Progenitor cell of endocrine pancreas (in vitro differentiated cells): Measurements from ENCODE around the gene RASSF10. TPM values are rescaled to one million over a fixed set of nuclear protein-coding genes. Genes with fewer than 3 reads are reported as not detected.

Experiments used
- DNase-seq: peaks from one replicate; pipeline ENCODE4 v3.0.0; 2021; ENCODE audit warnings: low spot score; ENCODE audit not compliant: unreplicated experiment
- H3K27ac Mint-ChIP-seq: 2 replicates; pipeline ENCODE4 v1.8.0; 2021; ENCODE audit warnings: mild to moderate bottlenecking, moderate library complexity, mixed read lengths
- H3K27me3 Mint-ChIP-seq: 2 replicates; pipeline ENCODE4 v1.8.0; 2021; ENCODE audit warnings: mixed read lengths
- H3K36me3 Mint-ChIP-seq: 2 replicates; pipeline ENCODE4 v1.8.0; 2022; ENCODE audit warnings: mixed read lengths; ENCODE audit not compliant: insufficient read depth
- H3K4me1 Mint-ChIP-seq: 2 replicates; pipeline ENCODE4 v1.8.0; 2021; ENCODE audit warnings: low read depth, mixed read lengths
- H3K4me3 Mint-ChIP-seq: 2 replicates; pipeline ENCODE4 v1.8.0; 2021; ENCODE audit warnings: low read depth, mild to moderate bottlenecking, moderate library complexity, mixed read lengths
- H3K9me3 Mint-ChIP-seq: 2 replicates; pipeline ENCODE4 v1.8.0; 2021; ENCODE audit warnings: low read depth, mixed read lengths
- total RNA-seq: library from RNA; stranded (reverse); gene quantifications from 2 replicates; pipeline ENCODE4 v1.2.1, GENCODE V29; 2021
- TF ChIP-seq, protein P1 (sequence below): fragments of 200-600 bp; sonication (generic); IDR thresholded peaks from one replicate; pipeline ENCODE4 v1.5.0; 2021; ENCODE audit warnings: antibody characterized with exemption, mild to moderate bottlenecking; ENCODE audit not compliant: unreplicated experiment

RASSF10 gene
- total RNA-seq, 1 donor from 2014 or later = 24.4 TPM

DNA sequence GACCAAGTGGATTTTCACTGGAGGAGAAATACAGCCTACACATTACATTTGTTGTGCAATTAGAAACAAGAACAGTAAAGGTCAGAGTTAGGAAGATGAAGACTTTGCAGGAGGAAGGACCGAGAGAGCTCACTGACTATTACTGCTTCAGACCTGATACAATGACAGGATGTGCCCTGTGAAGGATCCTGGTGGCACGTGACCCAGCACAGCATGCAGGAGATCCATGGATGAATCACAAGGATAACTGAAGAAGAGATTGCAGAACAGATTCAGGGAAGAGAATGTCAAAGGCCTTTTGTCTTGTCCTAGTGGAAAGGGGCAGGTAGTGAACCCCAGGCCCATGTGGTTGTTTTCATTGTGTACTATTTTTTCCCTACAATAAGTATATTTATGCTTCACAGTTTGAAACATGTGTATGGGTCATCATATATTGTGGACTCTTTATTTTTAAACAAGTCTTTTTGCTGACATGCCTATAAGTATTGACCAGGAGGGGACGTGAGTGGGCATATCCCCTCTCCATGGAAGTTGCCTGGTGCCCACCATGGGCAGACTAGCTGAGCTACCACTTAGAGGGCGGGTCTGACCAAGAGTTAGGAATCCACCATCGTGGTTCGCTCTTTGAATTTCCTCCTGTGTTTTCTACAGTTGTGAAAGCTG, 44.3 kb downstream of the RASSF10 start:
- DNase-seq = no peak

DNA sequence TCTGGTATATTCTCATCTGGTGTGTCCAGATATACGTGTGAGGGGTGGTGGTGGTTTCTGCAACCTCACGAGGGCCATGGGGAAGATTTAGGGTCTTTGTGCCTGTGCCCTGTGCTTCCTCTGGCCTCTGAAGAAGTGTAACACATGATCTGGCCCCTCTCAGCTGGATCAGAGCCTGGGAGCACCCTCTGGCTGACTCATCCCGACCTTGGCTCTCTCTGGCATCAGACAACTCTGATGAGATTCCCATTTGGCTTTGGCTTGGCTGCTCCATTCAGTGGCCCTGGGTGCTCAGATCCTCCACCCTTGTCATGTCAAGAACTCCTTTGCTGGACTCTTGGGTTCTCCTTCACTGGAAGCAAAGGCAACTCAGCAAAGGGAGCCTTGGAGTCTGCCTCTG, 45.2 kb downstream of the RASSF10 start:
- DNase-seq = no peak
- H3K27me3 Mint-ChIP-seq = no peaks in the 10 kb centered on the region
- no peak overlapping the region for H3K4me3 Mint-ChIP-seq
- H3K36me3 Mint-ChIP-seq = no peaks in the 10 kb centered on the region
- H3K27ac Mint-ChIP-seq = no peak overlapping the region
- peaks cover 7% of the 10 kb centered on the region for H3K4me1 Mint-ChIP-seq
- peaks cover 8% of the 10 kb centered on the region for H3K9me3 Mint-ChIP-seq
- TF ChIP-seq, protein P1, sequence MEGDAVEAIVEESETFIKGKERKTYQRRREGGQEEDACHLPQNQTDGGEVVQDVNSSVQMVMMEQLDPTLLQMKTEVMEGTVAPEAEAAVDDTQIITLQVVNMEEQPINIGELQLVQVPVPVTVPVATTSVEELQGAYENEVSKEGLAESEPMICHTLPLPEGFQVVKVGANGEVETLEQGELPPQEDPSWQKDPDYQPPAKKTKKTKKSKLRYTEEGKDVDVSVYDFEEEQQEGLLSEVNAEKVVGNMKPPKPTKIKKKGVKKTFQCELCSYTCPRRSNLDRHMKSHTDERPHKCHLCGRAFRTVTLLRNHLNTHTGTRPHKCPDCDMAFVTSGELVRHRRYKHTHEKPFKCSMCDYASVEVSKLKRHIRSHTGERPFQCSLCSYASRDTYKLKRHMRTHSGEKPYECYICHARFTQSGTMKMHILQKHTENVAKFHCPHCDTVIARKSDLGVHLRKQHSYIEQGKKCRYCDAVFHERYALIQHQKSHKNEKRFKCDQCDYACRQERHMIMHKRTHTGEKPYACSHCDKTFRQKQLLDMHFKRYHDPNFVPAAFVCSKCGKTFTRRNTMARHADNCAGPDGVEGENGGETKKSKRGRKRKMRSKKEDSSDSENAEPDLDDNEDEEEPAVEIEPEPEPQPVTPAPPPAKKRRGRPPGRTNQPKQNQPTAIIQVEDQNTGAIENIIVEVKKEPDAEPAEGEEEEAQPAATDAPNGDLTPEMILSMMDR = no peak

More for the DNA sequence above, 44.3 kb downstream of the RASSF10 start:
- Mint-ChIP-seq H3K27me3 (no peaks in the 10 kb centered on the region), H3K4me3 (no peak overlapping the region), H3K4me1 (peaks cover 7% of the 10 kb centered on the region), H3K27ac (no peak overlapping the region), H3K36me3 (no peaks in the 10 kb centered on the region), H3K9me3 (peaks cover 8% of the 10 kb centered on the region)
- TF ChIP-seq, protein P1 = no peak

- H3K4me1 Mint-ChIP-seq = peaks cover 7% of the 10 kb centered on the region
- H3K27ac Mint-ChIP-seq = no peak overlapping the region
- H3K27me3 Mint-ChIP-seq = no peaks in the 10 kb centered on the region
- peaks cover 1% of the 10 kb centered on the region for H3K9me3 Mint-ChIP-seq
- TF ChIP-seq, protein P1 = no peak
- no peak overlapping the region for H3K4me3 Mint-ChIP-seq
- H3K36me3 Mint-ChIP-seq = no peaks in the 10 kb centered on the region
- no peak for DNase-seq
These were observed 46.1 kb downstream of the RASSF10 start for GRCh38 chr11:13055200-13055599.

DNA sequence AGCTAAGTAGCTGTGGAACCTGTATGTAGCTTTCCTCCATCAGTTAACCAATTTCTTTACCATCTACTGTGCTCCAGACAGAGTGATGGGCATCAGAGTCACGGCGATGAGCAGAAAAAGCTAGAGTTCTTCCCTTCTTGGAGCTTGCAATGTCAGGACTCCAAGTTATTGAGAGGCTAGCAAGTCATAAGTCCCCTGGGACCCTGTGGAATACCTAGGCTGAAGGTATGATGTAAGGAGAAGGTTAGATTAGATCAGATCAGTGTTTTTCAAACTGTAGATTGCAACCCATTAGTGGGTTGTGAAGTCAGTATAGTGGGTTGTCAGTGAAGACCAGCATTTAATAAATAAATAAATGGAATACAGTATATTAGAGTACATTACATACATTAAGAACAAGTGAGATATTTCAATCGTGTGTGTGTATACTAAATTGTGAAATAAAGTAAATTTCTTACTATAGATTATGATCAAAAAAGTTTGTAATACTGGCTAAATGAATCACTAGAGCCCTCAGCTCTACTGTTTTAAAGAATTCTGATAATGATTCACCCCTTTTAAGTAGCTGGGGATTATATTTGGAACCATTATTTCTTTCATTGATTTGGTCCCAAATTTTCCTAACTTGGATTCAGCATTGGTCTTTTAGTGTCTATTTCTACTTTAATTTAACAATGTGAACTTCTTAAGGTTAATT, 52.3 kb downstream of the RASSF10 start:
- H3K27ac Mint-ChIP-seq = no peak overlapping the region
- H3K9me3 Mint-ChIP-seq = peaks cover 3% of the 10 kb centered on the region
- peaks cover 9% of the 10 kb centered on the region for H3K4me1 Mint-ChIP-seq
- peaks cover 4% of the 10 kb centered on the region for H3K27me3 Mint-ChIP-seq
- no peak overlapping the region for H3K4me3 Mint-ChIP-seq
- TF ChIP-seq, protein P1 = no peak
- DNase-seq = no peak
- no peaks in the 10 kb centered on the region for H3K36me3 Mint-ChIP-seq
